ENCODE results near the gene TNXB.
"Not testable (repeated sequence)": the region's sequence is repeated elsewhere in the genome, so short reads cannot be mapped to it uniquely, and the experiment has no call there.

Gene TNXB

GRCh38 chr6:32147401-32148132, 38.4 kb upstream of the TNXB start:
- H3K4me3 ChIP-seq (ENCODE audit: low read length, poor library complexity, severe bottlenecking) = no peak overlapping the region
- no peak overlapping the region for H3K9ac ChIP-seq (ENCODE audit: low read depth, low read length, poor library complexity, severe bottlenecking)
- H3K9me2 ChIP-seq (replicated peaks; ENCODE audit: low read depth, low read length) = no peaks in the 10 kb centered on the region
- H3F3A ChIP-seq (ENCODE audit: low read depth) = no peaks in the 10 kb centered on the region
- H3K79me2 ChIP-seq (ENCODE audit: insufficient read depth, low read length) = no peaks in the 10 kb centered on the region
- no peaks in the 10 kb centered on the region for H3K4me1 ChIP-seq (ENCODE audit: insufficient read depth, low read length, poor library complexity, severe bottlenecking)
- TF ChIP-seq CTCF (conservative IDR thresholded peaks at IDR 0.05; ENCODE audit: low read length) (peak; percentile 27; the same call in 1 of the 2 replicates), EZH2phosphoT487 (IDR thresholded peaks at IDR 0.05; ENCODE audit: borderline replicate concordance) (no peak)
- no peak overlapping the region for H3K4me2 ChIP-seq (ENCODE audit: low read depth, low read length, poor library complexity, severe bottlenecking)
- H2AFZ ChIP-seq (ENCODE audit: low read length) = no peak overlapping the region
- H3K9me3 ChIP-seq (ENCODE audit: insufficient read depth, low read depth, low read length) = no peaks in the 10 kb centered on the region
- H3K27me3 ChIP-seq (ENCODE audit: insufficient read depth, low read length, poor library complexity, severe bottlenecking) = no peaks in the 10 kb centered on the region
- H4K20me1 ChIP-seq (ENCODE audit: insufficient read depth, low read length, poor library complexity, severe bottlenecking) = no peaks in the 10 kb centered on the region
- H3K36me3 ChIP-seq (ENCODE audit: insufficient read depth, low read length) = no peaks in the 10 kb centered on the region

GRCh38 chr6:32146687-32147086, 37.5 kb upstream of the TNXB start:
- no peak overlapping the region for H3K4me2 ChIP-seq (ENCODE audit: low read depth, low read length, poor library complexity, severe bottlenecking)
- H3K9ac ChIP-seq (ENCODE audit: low read depth, low read length, poor library complexity, severe bottlenecking) = no peak overlapping the region
- H3K27me3 ChIP-seq (ENCODE audit: insufficient read depth, low read length, poor library complexity, severe bottlenecking) = no peaks in the 10 kb centered on the region
- no peaks in the 10 kb centered on the region for H3K9me3 ChIP-seq (ENCODE audit: insufficient read depth, low read depth, low read length)
- H3K36me3 ChIP-seq (ENCODE audit: insufficient read depth, low read length) = no peaks in the 10 kb centered on the region
- TF ChIP-seq CTCF (conservative IDR thresholded peaks at IDR 0.05; ENCODE audit: low read length) (no peak), EZH2phosphoT487 (IDR thresholded peaks at IDR 0.05; ENCODE audit: borderline replicate concordance) (no peak)
- H3K4me1 ChIP-seq (ENCODE audit: insufficient read depth, low read length, poor library complexity, severe bottlenecking) = no peaks in the 10 kb centered on the region
- H4K20me1 ChIP-seq (ENCODE audit: insufficient read depth, low read length, poor library complexity, severe bottlenecking) = no peaks in the 10 kb centered on the region
- no peak overlapping the region for H3K4me3 ChIP-seq (ENCODE audit: low read length, poor library complexity, severe bottlenecking)
- H3F3A ChIP-seq (ENCODE audit: low read depth) = no peaks in the 10 kb centered on the region
- no peaks in the 10 kb centered on the region for H3K9me2 ChIP-seq (replicated peaks; ENCODE audit: low read depth, low read length)
- H2AFZ ChIP-seq (ENCODE audit: low read length) = no peak overlapping the region
- H3K79me2 ChIP-seq (ENCODE audit: insufficient read depth, low read length) = no peaks in the 10 kb centered on the region

GRCh38 chr6:32146287-32146686, 37.1 kb upstream of the TNXB start:
- no peaks in the 10 kb centered on the region for H3K4me1 ChIP-seq (ENCODE audit: insufficient read depth, low read length, poor library complexity, severe bottlenecking)
- H3K4me2 ChIP-seq (ENCODE audit: low read depth, low read length, poor library complexity, severe bottlenecking) = no peak overlapping the region
- H3K4me3 ChIP-seq (ENCODE audit: low read length, poor library complexity, severe bottlenecking) = no peak overlapping the region
- H3K79me2 ChIP-seq (ENCODE audit: insufficient read depth, low read length) = no peaks in the 10 kb centered on the region
- H3K36me3 ChIP-seq (ENCODE audit: insufficient read depth, low read length) = no peaks in the 10 kb centered on the region
- H2AFZ ChIP-seq (ENCODE audit: low read length) = no peak overlapping the region
- H3K9me2 ChIP-seq (replicated peaks; ENCODE audit: low read depth, low read length) = no peaks in the 10 kb centered on the region
- H3K9me3 ChIP-seq (ENCODE audit: insufficient read depth, low read depth, low read length) = no peaks in the 10 kb centered on the region
- H3F3A ChIP-seq (ENCODE audit: low read depth) = no peaks in the 10 kb centered on the region
- H3K27me3 ChIP-seq (ENCODE audit: insufficient read depth, low read length, poor library complexity, severe bottlenecking) = no peaks in the 10 kb centered on the region
- H4K20me1 ChIP-seq (ENCODE audit: insufficient read depth, low read length, poor library complexity, severe bottlenecking) = no peaks in the 10 kb centered on the region
- TF ChIP-seq EZH2phosphoT487 (IDR thresholded peaks at IDR 0.05; ENCODE audit: borderline replicate concordance) = no peak
- TF ChIP-seq CTCF (conservative IDR thresholded peaks at IDR 0.05; ENCODE audit: low read length) = no peak
- H3K9ac ChIP-seq (ENCODE audit: low read depth, low read length, poor library complexity, severe bottlenecking) = no peak overlapping the region

- not testable (repeated sequence) for H3K9me3 ChIP-seq (ENCODE audit: insufficient read depth, low read depth, low read length); H3K27me3 ChIP-seq (ENCODE audit: insufficient read depth, low read length, poor library complexity, severe bottlenecking); H3K4me3 ChIP-seq (ENCODE audit: low read length, poor library complexity, severe bottlenecking); H4K20me1 ChIP-seq (ENCODE audit: insufficient read depth, low read length, poor library complexity, severe bottlenecking); H3F3A ChIP-seq (ENCODE audit: low read depth); H3K36me3 ChIP-seq (ENCODE audit: insufficient read depth, low read length); H2AFZ ChIP-seq (ENCODE audit: low read length); H3K79me2 ChIP-seq (ENCODE audit: insufficient read depth, low read length); H3K4me2 ChIP-seq (ENCODE audit: low read depth, low read length, poor library complexity, severe bottlenecking); H3K4me1 ChIP-seq (ENCODE audit: insufficient read depth, low read length, poor library complexity, severe bottlenecking); H3K9ac ChIP-seq (ENCODE audit: low read depth, low read length, poor library complexity, severe bottlenecking); H3K9me2 ChIP-seq (replicated peaks; ENCODE audit: low read depth, low read length)
Observed at GRCh38 chr6:32144238-32144637, 35.1 kb upstream of the TNXB start.
